ENCODE measurements around the gene GALK2.

The GALK2 gene

DNA sequence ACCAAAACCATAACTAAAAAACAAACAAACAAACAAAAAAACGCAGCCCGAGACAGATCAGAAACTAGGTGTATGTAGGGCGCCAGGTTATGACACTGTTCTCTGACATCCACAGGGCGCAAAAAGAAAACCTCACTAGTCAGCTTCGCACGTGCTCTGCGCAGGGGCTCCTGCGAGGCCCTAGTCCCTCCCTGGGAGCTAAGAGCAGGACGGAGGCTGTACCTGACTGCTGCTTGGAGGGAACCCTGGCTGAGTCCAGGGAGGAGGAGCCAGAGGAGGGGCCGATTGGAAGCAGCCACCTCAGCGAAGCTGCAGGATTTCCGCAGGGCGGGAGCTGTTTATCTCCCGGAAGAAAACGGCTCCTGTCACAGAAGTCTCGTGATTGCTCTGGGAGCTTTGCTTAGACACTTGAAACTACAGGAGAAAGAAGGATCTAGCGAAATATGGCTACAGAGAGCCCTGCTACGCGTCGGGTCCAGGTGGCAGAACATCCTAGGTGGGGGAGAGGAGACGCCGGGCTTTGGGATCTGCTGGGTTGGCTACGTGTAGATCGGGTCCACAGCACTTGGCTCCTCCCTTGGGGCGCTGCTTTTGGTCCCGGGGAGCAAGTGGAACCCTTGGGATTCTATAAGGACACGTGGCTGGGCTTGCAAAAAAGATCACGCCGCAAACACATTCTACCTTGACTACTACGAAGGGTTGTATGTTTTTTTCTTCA is at the start of gene GALK2:
Gene GALK2, plus strand, starts transcription at position 368 of the 718 bp plus-strand sequence. Its CDS starts 76 bp downstream, at position 444.
- peak; percentile 52 for DNase-seq

DNA sequence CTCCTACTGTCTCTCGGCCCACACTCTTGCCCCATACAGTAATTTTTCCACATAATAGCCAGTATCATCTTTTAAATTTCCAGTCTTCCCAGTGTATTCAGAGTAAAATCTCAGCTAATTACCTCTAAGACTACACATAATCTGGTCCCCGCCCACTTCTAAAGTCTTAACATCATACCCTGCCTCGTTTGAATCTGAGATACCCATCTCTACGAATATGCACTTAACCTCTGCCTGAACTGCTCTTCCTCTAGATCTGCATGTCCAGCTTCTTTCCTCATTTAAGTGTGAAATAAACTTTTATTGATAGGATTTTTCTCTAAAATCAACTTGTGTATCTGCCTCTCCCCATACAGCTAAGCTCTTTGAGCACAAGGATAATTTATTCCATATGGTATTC is 49.2 kb upstream of the GALK2 start:
- no peak for DNase-seq

DNA sequence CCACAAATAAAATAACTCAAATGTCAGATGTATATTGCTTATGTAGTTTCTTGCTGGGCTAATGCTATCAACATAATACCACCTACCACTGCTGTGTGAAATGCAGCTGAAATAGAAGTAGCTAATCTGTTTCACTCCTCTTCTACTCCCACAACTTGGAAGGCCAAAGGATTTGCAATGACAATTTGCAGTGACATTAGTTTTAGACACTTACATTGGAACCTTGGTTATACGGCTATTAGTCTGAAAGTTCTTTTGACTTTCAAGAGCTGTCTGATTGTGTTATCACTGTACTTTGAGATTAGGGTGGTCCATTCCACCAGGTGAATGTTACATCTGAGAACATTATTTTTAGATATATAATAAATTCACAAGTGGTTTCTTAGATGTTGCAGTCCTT is 48.1 kb upstream of the GALK2 start:
- no peak for DNase-seq

- no peak for DNase-seq
Measured at GRCh38 chr15:49122541-49123062, 47.4 kb upstream of the GALK2 start.

- DNase-seq = no peak
Measured at GRCh38 chr15:49124371-49124770, 45.7 kb upstream of the GALK2 start.

DNA sequence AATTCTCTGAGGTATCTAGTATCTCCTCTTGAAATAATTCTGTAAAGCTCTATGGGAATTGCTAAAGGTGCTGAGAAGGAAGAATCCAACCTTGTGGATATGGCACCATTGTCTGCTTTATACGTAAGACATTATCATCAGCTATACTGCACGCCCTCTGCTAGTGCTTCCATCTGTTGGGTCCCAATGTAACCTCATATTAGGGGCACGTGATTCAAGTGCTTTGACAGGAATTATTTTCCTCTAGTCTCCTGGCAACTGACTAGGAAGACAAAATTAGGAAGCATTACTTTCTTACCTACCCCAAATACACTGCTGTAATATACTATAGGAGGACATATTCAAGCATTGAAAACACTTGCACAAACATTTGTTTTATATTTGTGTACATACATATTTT is 38.6 kb upstream of the GALK2 start:
- DNase-seq = no peak

DNA sequence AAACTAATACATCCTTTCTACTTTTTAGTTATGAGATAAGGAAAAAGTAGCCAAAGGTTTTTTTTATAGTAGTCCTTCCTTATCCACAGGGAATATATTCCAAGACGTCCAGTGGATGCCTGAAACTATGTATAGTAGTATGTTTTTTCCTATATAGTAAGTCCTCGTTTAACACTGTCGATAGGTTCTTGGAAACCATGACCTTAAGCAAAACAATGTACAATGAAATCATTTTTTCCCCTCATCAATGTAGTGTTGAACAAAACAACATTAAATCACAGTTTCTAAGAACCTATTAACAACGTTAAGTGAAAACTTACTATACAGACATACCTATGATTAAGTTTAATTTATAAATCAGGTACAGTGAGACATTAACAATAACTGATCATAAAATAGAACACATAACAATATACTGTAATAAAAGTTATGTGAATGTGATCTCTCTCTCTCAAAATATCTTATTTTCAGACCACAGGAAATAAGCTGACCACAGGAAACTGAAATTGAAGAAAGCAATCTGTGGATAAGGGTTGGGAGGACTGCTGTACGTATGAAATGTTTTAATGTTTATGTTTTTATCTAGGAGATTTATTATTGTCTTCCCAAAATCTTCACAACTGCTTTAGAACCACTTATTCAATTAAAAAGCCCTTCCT is 35.2 kb upstream of the GALK2 start:
- DNase-seq = no peak

DNA sequence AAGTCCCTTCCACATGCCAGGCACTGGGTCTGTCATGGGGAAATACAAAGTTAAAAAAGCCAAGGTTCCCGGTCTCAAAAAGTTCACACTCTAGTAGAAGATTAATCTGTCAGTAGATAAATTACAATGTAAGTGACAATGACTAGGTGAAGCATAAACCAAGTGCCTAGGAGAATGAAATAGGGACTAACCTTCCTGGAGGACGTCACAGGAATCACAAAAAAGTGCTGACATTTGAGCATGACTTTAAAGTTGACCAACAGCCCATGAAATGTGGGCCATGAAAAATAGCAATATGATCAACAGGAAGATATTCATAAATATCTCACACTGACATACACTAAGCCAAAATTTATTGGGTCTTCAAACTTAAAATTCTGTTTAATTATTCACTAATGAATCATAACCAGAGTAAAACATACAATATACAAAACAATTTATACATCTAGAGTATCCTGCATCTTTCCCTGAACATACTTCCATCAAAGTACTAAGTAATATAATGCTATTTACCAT is 34.6 kb upstream of the GALK2 start:
- DNase-seq = no peak

GRCh38 chr15:49135911-49136310 is 34.1 kb upstream of the GALK2 start:
- DNase-seq = no peak

DNA sequence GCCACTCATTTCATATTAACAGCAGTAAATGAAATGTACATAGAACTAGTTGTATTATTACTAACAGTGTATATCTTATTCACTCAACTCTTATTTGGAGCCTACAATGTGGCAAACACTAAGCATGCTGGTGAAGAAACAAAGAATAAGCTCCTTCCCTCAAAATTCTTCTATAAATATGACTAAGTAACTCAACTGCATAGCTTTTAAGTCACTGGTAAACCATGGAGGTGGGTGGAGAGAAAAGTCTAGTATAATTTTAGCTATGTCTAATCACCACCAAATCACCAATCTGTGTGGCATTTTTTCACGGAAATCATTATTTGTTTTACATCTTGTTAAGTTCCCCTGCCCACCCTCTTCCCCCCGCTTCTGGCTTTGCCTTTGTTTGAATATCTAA is 32.2 kb upstream of the GALK2 start:
- DNase-seq = no peak

DNA sequence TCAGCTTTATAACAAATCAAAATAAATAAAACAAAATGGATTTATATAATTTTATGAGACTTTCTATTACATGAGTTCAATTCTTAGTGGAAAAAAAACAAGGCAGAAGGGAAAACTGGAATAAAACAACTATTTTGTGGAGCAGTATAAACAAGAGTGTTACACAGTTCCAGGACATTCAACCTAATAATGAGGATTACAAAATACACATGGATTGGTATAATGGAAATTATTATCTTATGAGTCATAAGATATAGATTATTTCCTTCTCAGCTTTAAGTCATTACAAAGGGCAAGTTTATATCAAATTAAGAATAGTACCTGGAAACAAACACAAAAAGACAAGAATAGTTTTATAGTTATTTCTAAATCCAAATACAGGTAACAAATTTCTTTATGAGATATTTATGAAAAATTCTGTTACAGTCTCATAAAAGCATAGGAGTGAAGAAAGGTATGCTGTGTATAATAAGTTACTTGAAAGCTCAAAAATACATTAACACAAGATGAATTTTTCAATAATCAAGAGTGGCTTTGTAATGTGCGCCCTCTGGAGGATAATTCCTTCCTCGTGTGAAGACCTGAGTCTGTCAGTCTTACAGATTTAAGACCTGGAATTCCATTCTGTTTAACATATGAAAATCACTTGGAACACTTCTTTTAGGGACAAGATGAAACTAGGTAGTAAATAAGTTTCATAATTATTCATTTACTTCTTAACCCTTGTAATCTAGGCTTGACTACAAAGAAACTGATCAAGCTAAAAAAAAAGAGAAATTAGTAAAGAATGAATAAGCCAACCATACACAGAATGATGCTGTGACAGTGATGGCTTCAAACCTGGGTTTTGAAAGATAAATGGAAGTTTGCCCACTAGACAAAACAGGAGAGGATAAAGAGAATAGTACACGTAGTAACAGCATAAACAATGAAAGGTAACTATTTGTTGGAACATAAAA is 24.1 kb upstream of the GALK2 start:
- no peak for DNase-seq

GRCh38 chr15:49148298-49148697 is 21.7 kb upstream of the GALK2 start:
- no peak for DNase-seq

DNA sequence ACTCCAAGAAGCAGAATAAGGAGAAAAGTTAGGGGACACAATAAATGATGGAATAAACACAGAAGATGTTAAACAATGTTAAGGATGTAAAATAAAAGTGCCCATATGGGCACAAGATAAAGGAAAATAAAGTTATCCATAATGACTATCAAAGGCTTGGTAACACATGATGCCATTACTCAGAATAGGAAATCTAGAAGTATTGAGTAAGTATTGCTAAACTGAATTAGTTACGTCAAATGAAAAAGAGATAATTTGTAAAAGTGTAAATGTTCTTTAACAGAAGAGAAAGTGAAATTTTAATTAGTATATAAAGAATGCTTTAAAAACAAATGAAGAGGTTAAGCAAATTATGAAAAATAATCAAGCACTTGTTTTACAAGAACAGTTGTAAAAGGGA is 21.3 kb upstream of the GALK2 start:
- DNase-seq = no peak

DNA sequence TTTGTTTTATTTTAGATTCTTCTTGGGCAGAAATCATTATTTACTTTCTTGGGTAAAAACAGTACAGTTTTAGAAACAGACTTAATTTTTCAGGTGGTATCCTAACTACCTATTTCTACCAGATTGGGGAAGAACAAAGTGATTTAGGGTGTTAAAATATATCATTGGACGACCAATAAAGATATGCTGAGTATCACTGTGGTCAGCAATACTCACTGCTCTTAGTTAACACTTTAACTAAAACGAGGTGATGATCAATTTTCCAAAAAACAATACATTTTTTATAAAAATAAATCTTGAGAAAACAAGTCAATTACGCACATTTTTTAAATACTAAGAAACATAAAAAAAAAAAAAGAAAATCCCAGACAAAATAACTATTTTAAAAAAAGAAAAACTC is 18.2 kb upstream of the GALK2 start:
- no peak for DNase-seq

DNA sequence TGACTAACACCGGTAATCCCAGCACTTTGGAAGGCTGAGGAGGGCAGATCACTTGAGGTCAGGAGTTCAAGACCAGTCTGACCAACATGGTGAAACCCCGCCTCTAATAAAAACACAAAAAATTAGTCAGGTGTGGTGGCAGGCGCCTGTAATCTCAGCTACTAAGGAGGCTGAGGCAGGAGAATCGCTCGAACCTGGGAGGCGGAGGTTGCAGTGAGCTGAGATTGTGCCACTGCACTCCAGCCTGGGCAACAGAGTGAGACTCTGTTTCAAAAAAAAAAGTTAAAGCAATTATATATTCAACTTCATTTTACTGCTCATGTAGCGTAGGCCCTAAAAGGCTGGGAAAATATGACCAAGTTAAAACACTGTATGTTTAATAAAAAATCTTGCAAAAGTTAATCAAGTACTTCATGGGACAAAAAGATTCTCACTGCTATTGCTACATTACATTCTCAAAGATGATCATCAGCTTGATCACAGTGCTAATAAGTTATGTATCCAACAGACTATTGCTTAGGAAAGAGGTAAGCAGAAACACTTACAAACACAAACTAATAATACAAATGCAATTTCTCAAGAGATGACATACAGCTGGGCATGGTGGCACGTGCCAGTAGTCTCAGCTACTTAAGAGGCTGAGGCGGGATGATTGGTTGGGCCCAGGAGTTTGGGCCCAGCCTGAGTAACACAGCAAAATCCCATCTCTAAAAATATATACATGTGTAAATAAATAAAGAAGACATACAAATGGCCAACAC is 17.3 kb upstream of the GALK2 start:
- no peak for DNase-seq

GRCh38 chr15:49154359-49154758 is 15.7 kb upstream of the GALK2 start:
- no peak for DNase-seq

- DNase-seq = no peak
Measured at GRCh38 chr15:49154799-49155109, 15.3 kb upstream of the GALK2 start.

DNA sequence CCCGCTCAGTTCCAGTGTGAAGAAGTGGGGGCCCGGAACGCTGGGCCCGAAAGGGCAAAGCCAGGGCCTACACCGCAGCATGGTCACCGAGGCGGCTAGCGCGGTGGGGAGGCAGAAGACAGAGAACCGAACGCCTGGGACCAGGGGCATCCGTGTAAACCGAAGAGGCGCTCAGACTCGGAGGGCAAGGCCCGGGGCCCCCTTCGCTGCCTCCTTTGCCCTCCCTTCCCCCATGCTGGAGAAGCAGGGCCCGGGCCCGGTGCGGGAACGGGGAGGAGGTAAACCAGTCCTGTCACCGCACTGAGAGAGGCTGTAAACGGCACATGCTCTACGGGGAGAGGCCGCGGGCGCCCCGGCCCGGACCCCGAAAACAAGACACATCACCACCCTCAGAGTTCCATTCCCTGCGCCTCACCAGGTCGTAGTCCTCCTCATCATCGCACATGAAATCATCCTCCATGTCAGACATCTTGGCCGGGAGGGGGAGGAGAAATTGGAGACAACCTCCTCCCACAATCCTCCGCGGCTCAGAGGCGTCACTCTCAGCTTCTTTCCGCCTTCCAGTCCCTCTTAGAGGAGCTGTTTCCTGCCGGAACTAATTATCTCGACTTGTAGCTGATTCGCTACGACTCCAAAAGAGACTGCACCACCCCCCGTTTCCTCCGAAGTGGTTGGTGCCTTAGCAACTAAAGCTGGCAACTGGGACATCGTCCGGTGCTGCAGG is 14.8 kb upstream of the GALK2 start, which contains the start of gene COPS2:
Gene COPS2, minus strand, starts transcription at position 490 of the 724 bp plus-strand sequence. Its CDS starts 21 bp downstream, at position 469.
- peak; percentile 81 for DNase-seq

GRCh38 chr15:49155834-49156627 is 14.0 kb upstream of the GALK2 start:
- DNase-seq = no peak

GRCh38 chr15:49163678-49164077 is 6.4 kb upstream of the GALK2 start:
- no peak for DNase-seq

DNA sequence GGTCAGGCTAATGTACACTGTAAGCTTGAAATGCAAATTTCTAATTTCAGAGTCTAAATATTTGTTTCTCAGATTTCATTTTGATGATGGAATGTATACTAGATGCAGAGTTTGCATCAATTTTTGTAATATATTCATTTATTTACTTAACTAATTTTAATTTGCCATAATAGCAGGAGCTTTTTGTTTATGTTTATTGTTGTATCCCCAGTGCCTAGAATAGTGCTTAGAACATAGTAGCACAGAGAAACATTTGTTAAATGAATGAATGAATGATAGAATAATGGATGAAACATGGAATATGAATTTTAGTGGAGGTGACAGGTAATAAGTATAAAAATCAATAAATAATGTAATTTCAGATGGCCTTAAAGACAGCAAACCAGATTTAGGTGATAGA is 5.2 kb upstream of the GALK2 start:
- no peak for DNase-seq

All from NCI-H2029 treated with DMSO at 0.1 percent for 48 hours (cell line).